ENCODE results near the gene ABTB2. TPM values are rescaled to one million over a fixed set of nuclear protein-coding genes. Genes with fewer than 3 reads are reported as not detected.

The ABTB2 gene
- total RNA-seq, 1 donor from 2014 or later = 3.1 TPM

GRCh38 chr11:34346551-34346950, 11.3 kb downstream of the ABTB2 start:
- DNase-seq (ENCODE audit: low spot score in 2 of 2, unreplicated experiment in 2 of 2) = no peak
- H3K27ac Mint-ChIP-seq = no peak overlapping the region

GRCh38 chr11:34345991-34346480, 11.8 kb downstream of the ABTB2 start:
- Mint-ChIP-seq H3K27ac (no peak overlapping the region), H3K27me3 (ENCODE audit: low read depth) (peaks cover 2% of the 10 kb centered on the region), H3K36me3 (no peaks in the 10 kb centered on the region), H3K4me3 (no peak overlapping the region), H3K4me1 (peaks cover 34% of the 10 kb centered on the region), H3K9me3 (no peaks in the 10 kb centered on the region)
- DNase-seq (ENCODE audit: low spot score in 2 of 2, unreplicated experiment in 2 of 2) = no peak
- no peak for TF ChIP-seq CTCF (IDR thresholded peaks at IDR 0.05; ENCODE audit: unreplicated experiment)

More at GRCh38 chr11:34346551-34346950, 11.3 kb downstream of the ABTB2 start:
- Mint-ChIP-seq H3K9me3 (no peaks in the 10 kb centered on the region), H3K4me3 (no peak overlapping the region), H3K36me3 (no peaks in the 10 kb centered on the region), H3K27me3 (ENCODE audit: low read depth) (peaks cover 6% of the 10 kb centered on the region), H3K4me1 (peaks cover 34% of the 10 kb centered on the region)
- TF ChIP-seq CTCF (IDR thresholded peaks at IDR 0.05; ENCODE audit: unreplicated experiment) = no peak

- Mint-ChIP-seq H3K27me3 (ENCODE audit: low read depth) (peaks cover 2% of the 10 kb centered on the region), H3K4me3 (no peak overlapping the region), H3K36me3 (no peaks in the 10 kb centered on the region), H3K9me3 (no peaks in the 10 kb centered on the region), H3K4me1 (peaks cover 34% of the 10 kb centered on the region), H3K27ac (no peak overlapping the region)
- no peak for DNase-seq (ENCODE audit: low spot score in 2 of 2, unreplicated experiment in 2 of 2)
- no peak for TF ChIP-seq CTCF (IDR thresholded peaks at IDR 0.05; ENCODE audit: unreplicated experiment)
These were observed 12.3 kb downstream of the ABTB2 start for GRCh38 chr11:34345540-34345876.

GRCh38 chr11:34344768-34345539, 12.9 kb downstream of the ABTB2 start:
- H3K27me3 Mint-ChIP-seq (ENCODE audit: low read depth) = peaks cover 2% of the 10 kb centered on the region
- H3K4me1 Mint-ChIP-seq = peaks cover 34% of the 10 kb centered on the region
- H3K9me3 Mint-ChIP-seq = no peaks in the 10 kb centered on the region
- DNase-seq (ENCODE audit: low spot score in 2 of 2, unreplicated experiment in 2 of 2) = no peak
- TF ChIP-seq CTCF (IDR thresholded peaks at IDR 0.05; ENCODE audit: unreplicated experiment) = no peak
- no peaks in the 10 kb centered on the region for H3K36me3 Mint-ChIP-seq
- no peak overlapping the region for H3K27ac Mint-ChIP-seq
- no peak overlapping the region for H3K4me3 Mint-ChIP-seq

GRCh38 chr11:34344410-34344767, 13.4 kb downstream of the ABTB2 start:
- Mint-ChIP-seq H3K9me3 (no peaks in the 10 kb centered on the region), H3K27ac (no peak overlapping the region), H3K36me3 (no peaks in the 10 kb centered on the region), H3K27me3 (ENCODE audit: low read depth) (peaks cover 2% of the 10 kb centered on the region), H3K4me3 (no peak overlapping the region), H3K4me1 (peaks cover 34% of the 10 kb centered on the region)
- DNase-seq (ENCODE audit: low spot score in 2 of 2, unreplicated experiment in 2 of 2) = no peak
- TF ChIP-seq CTCF (IDR thresholded peaks at IDR 0.05; ENCODE audit: unreplicated experiment) = no peak
